ENCODE measurements around the gene JADE3.

JADE3 gene

DNA sequence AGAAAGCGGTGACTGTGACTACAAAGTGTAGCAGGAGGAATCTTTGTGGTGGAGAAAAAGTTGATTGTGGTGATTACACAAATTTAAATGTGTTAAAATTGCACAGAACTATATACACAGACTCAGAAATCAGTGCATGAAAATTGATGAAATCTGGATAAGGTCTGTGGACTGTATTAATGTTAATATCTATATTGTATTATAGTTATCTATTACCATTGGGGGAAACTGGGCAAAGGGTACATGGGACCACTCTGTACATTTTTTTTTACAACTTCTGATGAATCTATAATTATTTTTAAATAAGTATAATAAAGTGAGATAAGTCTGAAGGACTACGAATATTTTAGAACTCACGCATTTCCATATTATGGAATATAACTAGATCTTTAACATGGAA, 1.8 kb upstream of the JADE3 start:
- no peaks in the 10 kb centered on the region for H3K36me3 ChIP-seq
- peaks cover 16% of the 10 kb centered on the region for H3K27me3 ChIP-seq (ENCODE audit: insufficient read depth, low read depth, severe bottlenecking)
- no peaks in the 10 kb centered on the region for H3K9me3 ChIP-seq (ENCODE audit: severe bottlenecking)
- no peak for DNase-seq
- TF ChIP-seq, protein P1, sequence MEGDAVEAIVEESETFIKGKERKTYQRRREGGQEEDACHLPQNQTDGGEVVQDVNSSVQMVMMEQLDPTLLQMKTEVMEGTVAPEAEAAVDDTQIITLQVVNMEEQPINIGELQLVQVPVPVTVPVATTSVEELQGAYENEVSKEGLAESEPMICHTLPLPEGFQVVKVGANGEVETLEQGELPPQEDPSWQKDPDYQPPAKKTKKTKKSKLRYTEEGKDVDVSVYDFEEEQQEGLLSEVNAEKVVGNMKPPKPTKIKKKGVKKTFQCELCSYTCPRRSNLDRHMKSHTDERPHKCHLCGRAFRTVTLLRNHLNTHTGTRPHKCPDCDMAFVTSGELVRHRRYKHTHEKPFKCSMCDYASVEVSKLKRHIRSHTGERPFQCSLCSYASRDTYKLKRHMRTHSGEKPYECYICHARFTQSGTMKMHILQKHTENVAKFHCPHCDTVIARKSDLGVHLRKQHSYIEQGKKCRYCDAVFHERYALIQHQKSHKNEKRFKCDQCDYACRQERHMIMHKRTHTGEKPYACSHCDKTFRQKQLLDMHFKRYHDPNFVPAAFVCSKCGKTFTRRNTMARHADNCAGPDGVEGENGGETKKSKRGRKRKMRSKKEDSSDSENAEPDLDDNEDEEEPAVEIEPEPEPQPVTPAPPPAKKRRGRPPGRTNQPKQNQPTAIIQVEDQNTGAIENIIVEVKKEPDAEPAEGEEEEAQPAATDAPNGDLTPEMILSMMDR (IDR thresholded peaks at IDR 0.05; ENCODE audit: low read depth, low read length), result no peak
- H3K4me3 ChIP-seq (ENCODE audit: low read depth, low read length), result no peak overlapping the region
- no peak overlapping the region for H3K27ac ChIP-seq

DNA sequence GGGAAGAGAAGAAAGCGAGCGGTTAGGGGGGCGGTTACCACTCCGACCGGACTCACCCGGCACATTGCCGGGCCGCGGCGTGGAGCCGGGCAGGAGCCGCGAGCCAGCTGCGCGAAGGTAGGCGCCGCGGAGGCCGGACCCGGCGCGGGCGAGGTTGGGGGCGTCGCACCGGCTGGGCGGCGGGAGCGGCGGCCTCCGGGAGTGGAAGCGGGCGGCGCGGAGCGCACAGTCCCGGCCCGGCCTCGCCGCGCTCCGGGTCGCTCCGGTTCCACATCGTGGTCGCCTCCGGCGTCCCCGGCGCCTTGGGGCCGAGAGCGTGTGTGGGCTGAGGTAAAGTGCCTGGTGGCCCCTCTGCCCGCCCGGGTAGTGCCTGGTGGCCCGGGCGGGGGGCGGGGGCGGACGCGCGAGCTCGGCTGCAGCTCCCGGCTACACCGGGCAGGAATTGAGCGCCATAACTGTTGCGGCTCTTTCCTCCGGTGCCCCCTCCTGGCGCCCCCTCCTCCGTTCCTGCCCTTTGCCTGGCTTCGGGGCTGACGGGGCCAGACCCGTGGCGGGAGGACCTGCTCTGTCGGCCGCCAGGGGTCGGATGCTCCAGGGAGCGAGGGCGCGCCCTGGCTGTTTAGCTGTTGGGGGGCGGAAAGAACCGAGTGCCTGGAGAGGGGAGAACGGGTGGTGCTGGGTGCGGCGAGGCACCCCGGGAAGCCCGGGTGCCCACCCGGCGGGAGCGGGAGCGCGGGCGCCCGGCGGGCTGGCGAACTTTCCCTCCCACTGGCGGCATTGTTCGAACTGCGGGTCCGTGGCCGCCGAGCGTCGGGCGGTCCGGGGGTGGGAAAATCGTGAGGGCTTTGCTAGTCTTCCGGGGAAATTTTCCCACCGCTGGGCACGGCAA, 626 bp downstream of the JADE3 start:
- H3K36me3 ChIP-seq, result no peaks in the 10 kb centered on the region
- H3K27me3 ChIP-seq (ENCODE audit: insufficient read depth, low read depth, severe bottlenecking), result peaks cover 14% of the 10 kb centered on the region
- DNase-seq, result peak; percentile 45
- H3K4me3 ChIP-seq (ENCODE audit: low read depth, low read length), result peak overlapping the region; percentile 40
- TF ChIP-seq, protein P1 (IDR thresholded peaks at IDR 0.05; ENCODE audit: low read depth, low read length), result peak; percentile 48
- no peaks in the 10 kb centered on the region for H3K9me3 ChIP-seq (ENCODE audit: severe bottlenecking)
- peak overlapping the region; percentile 56; the same call in 1 of the 2 replicates for H3K27ac ChIP-seq

DNA sequence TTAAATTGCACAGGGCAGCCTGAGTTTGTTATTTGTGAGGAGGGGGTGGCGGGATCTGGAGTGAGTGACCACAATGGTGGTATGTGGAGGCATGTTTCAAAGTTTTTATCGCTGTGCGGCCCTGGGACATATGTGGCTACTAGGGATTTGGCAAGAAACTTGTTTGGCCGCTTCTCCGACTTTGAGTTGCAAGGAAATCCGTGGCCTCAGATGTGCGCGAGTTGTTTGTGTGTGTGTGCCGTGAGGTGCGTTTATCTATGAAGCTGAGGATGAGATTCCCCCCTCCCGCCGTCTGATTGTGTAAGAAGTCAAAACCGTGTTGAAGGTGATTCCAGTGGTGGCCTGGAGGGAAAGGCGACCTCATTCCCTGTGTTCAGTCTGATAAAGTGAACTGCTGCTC, 1.4 kb downstream of the JADE3 start:
- H3K4me3 ChIP-seq (ENCODE audit: low read depth, low read length), result peak overlapping the region; percentile 40
- no peak overlapping the region for H3K27ac ChIP-seq
- H3K9me3 ChIP-seq (ENCODE audit: severe bottlenecking), result no peaks in the 10 kb centered on the region
- H3K36me3 ChIP-seq, result no peaks in the 10 kb centered on the region
- peaks cover 14% of the 10 kb centered on the region for H3K27me3 ChIP-seq (ENCODE audit: insufficient read depth, low read depth, severe bottlenecking)
- TF ChIP-seq, protein P1 (IDR thresholded peaks at IDR 0.05; ENCODE audit: low read depth, low read length), result no peak
- no peak for DNase-seq

GRCh38 chrX:46916273-46916672, 4.1 kb downstream of the JADE3 start:
- Histone ChIP-seq H3K27ac (no peak overlapping the region), H3K27me3 (ENCODE audit: insufficient read depth, low read depth, severe bottlenecking) (peaks cover 14% of the 10 kb centered on the region), H3K4me3 (ENCODE audit: low read depth, low read length) (no peak overlapping the region), H3K9me3 (ENCODE audit: severe bottlenecking) (peaks cover 4% of the 10 kb centered on the region), H3K36me3 (no peaks in the 10 kb centered on the region)
- TF ChIP-seq, protein P1 (IDR thresholded peaks at IDR 0.05; ENCODE audit: low read depth, low read length), result no peak
- DNase-seq, result no peak

GRCh38 chrX:46917622-46918021, 5.4 kb downstream of the JADE3 start:
- TF ChIP-seq, protein P1 (IDR thresholded peaks at IDR 0.05; ENCODE audit: low read depth, low read length), result no peak
- no peak overlapping the region for H3K4me3 ChIP-seq (ENCODE audit: low read depth, low read length)
- peaks cover 14% of the 10 kb centered on the region for H3K27me3 ChIP-seq (ENCODE audit: insufficient read depth, low read depth, severe bottlenecking)
- no peak for DNase-seq
- no peaks in the 10 kb centered on the region for H3K36me3 ChIP-seq
- H3K27ac ChIP-seq, result no peak overlapping the region
- H3K9me3 ChIP-seq (ENCODE audit: severe bottlenecking), result peaks cover 4% of the 10 kb centered on the region
